Activated CD4-positive, CD25-positive, alpha-beta regulatory T cell (primary cell): ENCODE measurements around the gene KRTAP17-1.
"Not testable (repeated sequence)": the region's sequence is repeated elsewhere in the genome, so short reads cannot be mapped to it uniquely, and the experiment has no call there.

Experiments used
- DNase-seq, 4 experiments: peaks; one replicate each; lab custom pipeline; 2025; lab: John Stamatoyannopoulos, UW

The KRTAP17-1 gene

GRCh38 chr17:41315204-41315794 lies at the start of gene KRTAP17-1:
Gene KRTAP17-1, minus strand, starts transcription at chr17:41315710. Its CDS starts 60 bp downstream, at chr17:41315650.
- DNase-seq: no peak

- no peak for DNase-seq
These were observed 48.4 kb upstream of the KRTAP17-1 start for GRCh38 chr17:41363881-41364280.

- DNase-seq: no peak
These were observed 44.9 kb upstream of the KRTAP17-1 start for GRCh38 chr17:41360296-41360995.

- DNase-seq: no peak
These were observed 39.0 kb upstream of the KRTAP17-1 start for GRCh38 chr17:41354536-41354935.

GRCh38 chr17:41352597-41353366 lies 37.3 kb upstream of the KRTAP17-1 start:
- DNase-seq: no peak

GRCh38 chr17:41351177-41351576 lies 35.7 kb upstream of the KRTAP17-1 start:
- DNase-seq: no peak

GRCh38 chr17:41350381-41350878 lies 34.9 kb upstream of the KRTAP17-1 start, which contains the start of gene KRT33A:
Gene KRT33A, minus strand, starts transcription at chr17:41350828. Its CDS starts 61 bp downstream, at chr17:41350767.
- DNase-seq: not testable (repeated sequence)

GRCh38 chr17:41347869-41348760 lies 32.6 kb upstream of the KRTAP17-1 start:
- DNase-seq: no peak

GRCh38 chr17:41346421-41346820 lies 30.9 kb upstream of the KRTAP17-1 start:
- DNase-seq: not testable (repeated sequence)

- no peak for DNase-seq
These were observed 30.5 kb upstream of the KRTAP17-1 start for GRCh38 chr17:41345992-41346391.

GRCh38 chr17:41343029-41343428 lies 27.5 kb upstream of the KRTAP17-1 start:
- DNase-seq: no peak

GRCh38 chr17:41340934-41341861 lies 25.7 kb upstream of the KRTAP17-1 start:
- no peak for DNase-seq

GRCh38 chr17:41340494-41340893 lies 25.0 kb upstream of the KRTAP17-1 start:
- DNase-seq: no peak

GRCh38 chr17:41339571-41340172 lies 24.2 kb upstream of the KRTAP17-1 start:
- no peak for DNase-seq

GRCh38 chr17:41338961-41339485 lies 23.5 kb upstream of the KRTAP17-1 start:
- DNase-seq: no peak

GRCh38 chr17:41335747-41336146 lies 20.2 kb upstream of the KRTAP17-1 start:
- DNase-seq: no peak

- no peak for DNase-seq
These were observed 19.1 kb upstream of the KRTAP17-1 start for GRCh38 chr17:41334385-41335305.

- no peak for DNase-seq
These were observed 18.3 kb upstream of the KRTAP17-1 start for GRCh38 chr17:41333836-41334235.

GRCh38 chr17:41333098-41333497 lies 17.6 kb upstream of the KRTAP17-1 start:
- DNase-seq: no peak
